GM21737 (cell line): ENCODE results near the gene MAGEA9.
"Not testable (repeated sequence)": the region's sequence is repeated elsewhere in the genome, so short reads cannot be mapped to it uniquely, and the experiment has no call there.

Experiments
- ATAC-seq: cut with Tn5 transposase; IDR thresholded peaks from one replicate; pipeline ENCODE4 v1.9.1; 2021; ENCODE audit warnings: mild to moderate bottlenecking, moderate library complexity; ENCODE audit not compliant: unreplicated experiment

The MAGEA9 gene

DNA sequence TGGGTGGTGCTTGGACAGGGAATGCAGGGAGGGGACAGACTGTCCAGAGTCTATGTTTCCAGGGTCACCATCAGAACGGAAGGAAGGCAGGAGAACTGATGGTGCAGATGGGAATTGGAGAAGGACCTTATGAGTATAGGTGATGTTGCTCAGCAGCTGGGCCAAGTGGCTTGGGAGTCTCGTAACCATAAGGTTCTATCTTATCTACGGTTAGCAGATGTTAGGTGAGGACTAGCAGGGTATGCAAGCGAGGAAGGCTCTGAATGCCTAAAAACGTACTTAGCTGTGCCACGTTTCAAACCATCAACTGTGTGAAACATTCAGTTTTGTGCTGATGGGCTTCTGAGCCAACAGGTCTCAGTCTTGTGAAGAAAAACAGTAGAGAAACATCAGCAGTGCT lies 22.4 kb downstream of the MAGEA9 start:
- no peak for ATAC-seq

DNA sequence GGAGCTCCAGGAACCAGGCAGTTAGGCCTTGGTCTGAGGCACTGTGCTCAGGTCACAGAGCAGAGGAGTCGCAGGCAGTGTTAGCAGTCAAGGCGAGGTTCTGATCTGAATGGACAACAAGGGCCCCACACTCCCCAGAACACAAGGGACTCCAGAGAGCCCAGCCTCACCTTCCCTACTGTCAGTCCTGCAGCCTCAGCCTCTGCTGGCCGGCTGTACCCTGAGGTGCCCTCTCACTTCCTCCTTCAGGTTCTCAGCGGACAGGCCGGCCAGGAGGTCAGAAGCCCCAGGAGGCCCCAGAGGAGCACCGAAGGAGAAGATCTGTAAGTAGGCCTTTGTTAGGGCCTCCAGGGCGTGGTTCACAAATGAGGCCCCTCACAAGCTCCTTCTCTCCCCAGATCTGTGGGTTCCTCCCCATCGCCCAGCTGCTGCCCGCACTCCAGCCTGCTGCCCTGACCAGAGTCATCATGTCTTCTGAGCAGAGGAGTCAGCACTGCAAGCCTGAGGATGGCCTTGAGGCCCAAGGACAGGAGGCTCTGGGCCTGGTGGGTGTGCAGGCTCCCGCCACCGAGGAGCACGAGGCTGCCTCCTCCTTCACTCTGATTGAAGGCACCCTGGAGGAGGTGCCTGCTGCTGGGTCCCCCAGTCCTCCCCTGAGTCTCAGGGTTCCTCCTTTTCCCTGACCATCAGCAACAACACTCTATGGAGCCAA lies 26.2 kb downstream of the MAGEA9 start:
- no peak for ATAC-seq

DNA sequence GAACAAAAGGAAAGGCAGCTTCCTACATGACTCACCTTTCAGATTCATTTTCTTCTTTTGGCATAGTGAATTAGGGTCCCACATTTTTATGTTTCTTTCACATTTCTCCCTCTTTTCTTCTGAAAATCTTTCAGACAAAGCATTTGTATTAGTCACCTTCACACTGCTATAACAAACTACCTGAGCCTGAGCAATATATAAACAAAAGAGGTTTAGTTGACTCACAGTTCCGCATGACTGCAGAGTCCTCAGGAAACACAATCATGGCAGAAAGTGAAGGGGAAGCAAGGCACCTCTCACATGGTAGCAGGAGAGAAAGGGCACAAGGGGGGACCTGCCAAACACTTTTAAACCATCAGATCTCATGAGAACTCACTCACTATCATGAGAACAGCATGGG lies 36.9 kb downstream of the MAGEA9 start:
- ATAC-seq: no peak

DNA sequence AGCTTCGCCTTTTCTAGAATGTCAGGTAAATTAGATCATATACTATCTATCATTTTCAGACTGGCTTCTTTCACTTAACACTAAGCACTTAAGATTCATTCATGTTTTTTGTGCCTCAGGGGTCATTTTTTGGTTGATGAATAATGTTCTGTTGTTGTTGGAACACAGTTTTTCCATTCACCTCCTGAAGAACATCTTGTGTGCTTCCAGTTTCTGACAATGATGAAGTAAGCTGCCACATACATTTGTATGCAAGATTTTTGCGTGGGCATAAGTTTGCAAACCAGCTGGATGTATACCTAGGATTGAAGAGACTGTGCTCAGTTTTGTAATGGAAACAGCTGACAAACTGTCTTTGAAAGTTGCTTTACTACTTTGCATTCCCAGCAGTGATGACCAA lies 37.6 kb downstream of the MAGEA9 start:
- ATAC-seq: no peak

DNA sequence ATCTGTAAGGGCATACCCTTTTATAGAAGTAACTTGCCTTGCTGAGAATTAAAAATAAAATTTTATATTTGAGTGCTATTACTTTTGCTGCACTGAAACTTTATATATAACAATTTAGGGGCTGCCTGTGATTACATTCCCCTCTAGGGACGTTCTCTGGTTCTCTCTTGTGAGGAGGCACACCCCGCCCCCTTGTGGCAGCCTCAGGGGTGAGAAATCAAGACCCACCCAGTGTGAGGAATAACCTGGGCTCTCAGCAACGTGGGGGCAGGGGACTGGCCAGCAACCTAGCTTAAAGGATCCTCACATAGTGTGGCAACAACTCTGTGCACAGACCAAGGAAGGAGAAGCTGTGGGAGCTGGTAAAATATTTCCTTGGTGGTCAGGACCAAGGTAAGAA lies 43.7 kb downstream of the MAGEA9 start:
- ATAC-seq: no peak

DNA sequence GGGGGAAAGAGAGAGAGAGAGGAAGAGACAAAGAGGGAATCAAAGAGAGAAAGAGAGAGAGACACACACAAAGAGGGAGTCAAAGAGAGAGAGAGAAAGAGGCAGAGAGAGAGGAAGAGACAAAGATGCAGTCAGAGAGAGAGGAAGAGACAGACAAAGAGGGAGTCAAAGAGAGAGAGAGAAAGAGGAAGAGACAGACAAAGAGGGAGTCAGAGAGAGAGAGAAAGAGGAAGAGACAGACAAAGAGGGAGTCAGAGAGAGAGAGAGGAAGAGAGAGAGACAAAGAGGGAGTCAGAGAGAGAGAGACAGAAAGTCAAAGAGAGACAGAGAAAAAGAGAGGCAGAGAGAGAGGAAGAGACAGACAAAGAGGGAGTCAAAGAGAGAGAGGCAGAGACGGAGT lies 45.5 kb downstream of the MAGEA9 start:
- ATAC-seq: no peak

DNA sequence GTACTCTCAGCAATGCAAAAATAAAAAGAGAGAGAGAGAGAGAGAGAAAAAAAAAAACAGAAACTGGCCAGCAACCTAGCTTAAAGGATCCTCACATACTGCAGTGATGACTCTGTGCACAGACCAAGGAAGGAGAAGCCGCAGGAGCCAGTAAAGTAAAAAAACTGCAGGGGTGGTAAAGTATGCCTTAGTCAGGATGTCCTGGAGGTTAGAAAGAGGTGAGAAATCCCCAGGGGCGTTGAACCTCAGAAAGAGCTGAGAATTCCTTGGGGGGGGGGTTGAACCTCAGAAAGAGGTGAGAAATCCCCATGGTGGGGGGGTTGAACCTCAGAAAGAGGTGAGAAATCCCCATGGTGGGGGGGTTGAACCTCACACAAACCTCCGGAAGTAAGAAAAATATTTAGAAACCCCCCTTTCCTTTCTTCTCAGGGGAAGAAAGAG lies 48.0 kb downstream of the MAGEA9 start:
- ATAC-seq: peak; percentile 74

DNA sequence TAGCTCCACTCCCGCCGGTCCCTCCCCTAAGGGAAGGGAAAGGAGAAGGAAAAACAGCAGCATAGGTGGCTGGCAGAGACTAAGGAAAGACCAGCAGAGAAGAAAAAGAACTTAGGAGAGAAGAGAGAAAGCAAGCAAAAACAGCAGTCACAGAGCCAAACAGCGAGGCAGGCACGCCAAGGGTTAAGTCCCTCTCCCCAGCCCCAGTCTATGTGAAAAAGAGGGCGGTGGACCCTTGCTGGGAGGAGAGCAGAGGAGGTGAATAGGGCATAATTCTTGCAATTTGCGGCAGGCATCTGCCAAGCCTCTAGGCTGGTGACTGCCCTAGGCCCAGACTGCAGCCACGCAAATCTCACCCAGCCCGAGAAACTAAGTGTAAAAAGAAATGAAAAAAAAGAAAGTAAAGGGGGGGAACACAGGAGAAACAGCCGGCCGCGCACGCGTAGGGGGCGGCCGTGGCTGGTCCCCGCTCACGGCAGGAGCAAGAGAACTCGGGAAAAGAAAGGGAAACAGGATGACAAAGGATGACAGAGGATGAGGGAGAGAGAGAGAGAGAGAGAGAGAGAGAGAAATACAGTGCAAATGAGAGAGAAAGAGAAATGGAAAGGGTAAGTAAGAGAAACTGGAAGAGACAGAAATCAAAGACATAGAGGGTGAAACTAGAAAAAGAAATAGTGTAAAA lies 48.6 kb downstream of the MAGEA9 start:
- ATAC-seq: peak; percentile 53

DNA sequence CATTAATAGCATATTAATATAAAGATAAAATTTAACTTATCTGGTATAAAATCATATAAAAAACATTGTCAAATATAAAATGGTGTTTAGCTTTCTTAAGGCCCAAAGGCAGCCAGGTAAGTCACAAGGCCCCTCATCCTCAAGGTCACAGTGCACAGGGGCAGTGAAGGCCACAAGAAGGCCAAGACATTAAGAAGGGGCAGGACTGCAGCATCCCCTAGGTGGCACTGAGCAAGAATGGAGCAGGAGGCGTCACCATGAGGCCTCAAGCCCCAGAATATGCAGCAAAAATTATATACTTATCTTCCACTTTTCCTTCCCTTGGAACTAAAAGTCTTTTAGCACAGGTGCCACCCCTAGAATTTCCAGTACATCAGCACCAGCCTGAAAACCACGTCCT lies 49.7 kb downstream of the MAGEA9 start:
- no peak for ATAC-seq

DNA sequence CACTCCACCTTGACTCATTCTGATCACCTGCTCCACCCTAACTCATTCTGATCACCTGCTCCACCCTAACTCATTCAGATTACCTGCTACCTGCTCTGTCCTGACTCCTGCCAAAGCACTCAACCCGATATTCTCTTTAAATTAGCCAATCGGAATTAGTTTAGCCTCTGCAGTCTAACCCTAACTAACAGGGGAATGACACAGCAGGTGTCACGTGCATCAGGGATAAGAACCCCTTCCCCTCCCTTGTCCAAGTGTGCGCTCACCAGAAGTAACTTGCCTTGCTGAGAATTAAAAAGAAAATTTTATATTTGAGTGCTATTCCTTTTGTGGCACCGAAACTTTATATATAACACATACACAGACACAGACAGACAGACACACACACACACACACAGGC lies 55.0 kb downstream of the MAGEA9 start:
- not testable (repeated sequence) for ATAC-seq

DNA sequence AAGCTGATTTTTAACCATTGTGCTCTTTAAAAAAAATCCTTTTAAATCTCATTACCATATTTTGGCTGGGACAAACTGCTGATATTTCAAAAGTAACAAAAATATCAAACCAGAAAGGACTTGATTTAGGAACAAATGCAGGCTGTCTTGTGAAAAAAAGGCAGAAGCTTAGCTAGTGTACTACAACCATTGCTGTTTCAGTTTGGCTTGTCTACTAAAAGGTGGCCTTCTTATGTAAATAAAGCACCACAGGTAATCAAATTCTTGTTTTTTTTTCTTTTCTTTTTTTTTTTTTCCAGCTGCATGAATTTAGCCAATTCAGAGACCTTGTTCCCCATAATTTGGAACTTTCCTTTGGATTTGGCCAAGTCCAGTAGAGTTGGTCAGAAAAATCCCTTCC lies 55.4 kb downstream of the MAGEA9 start:
- ATAC-seq: no peak
